Measurements from ENCODE around the gene MPDZ.

MPDZ gene

DNA sequence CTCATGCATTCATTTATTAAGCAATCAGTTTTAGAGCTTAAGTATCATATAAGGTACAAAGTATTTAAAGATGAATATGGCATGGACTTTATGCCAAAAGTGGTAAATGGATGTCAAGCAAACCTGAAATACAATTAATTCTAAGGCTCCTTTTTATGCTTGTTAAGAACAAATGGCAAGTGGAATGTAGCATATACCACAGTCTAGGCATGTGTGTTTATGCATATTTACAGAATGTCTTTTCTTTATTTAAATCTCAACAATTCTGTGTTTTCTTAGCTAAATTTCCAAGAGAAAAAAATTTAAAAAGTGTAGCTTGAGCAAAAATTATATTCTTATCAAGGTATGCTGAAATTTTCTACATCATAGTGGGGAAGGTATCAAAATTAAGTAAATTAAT lies 39.8 kb downstream of the MPDZ start:
- H3K79me2 ChIP-seq (ENCODE audit: insufficient read depth, low read length) = no peaks in the 10 kb centered on the region
- H3K27ac ChIP-seq (ENCODE audit: low read depth, low read length) = no peak overlapping the region
- no peaks in the 10 kb centered on the region for H4K20me1 ChIP-seq (ENCODE audit: low read depth, low read length)
- no peak overlapping the region for H3K4me2 ChIP-seq (ENCODE audit: low read depth, low read length, poor library complexity, severe bottlenecking)
- no peaks in the 10 kb centered on the region for H3K36me3 ChIP-seq (ENCODE audit: low read length)
- no peaks in the 10 kb centered on the region for H3K9me3 ChIP-seq (ENCODE audit: insufficient read depth, low read length)
- no peak overlapping the region for H2AFZ ChIP-seq (ENCODE audit: low read depth, low read length, severe bottlenecking)
- H3K27me3 ChIP-seq (ENCODE audit: low read length) = no peaks in the 10 kb centered on the region
- no peaks in the 10 kb centered on the region; the same call in 1 of the 2 replicates for H3K9me2 ChIP-seq (replicated peaks; ENCODE audit: insufficient read depth, low read length)
- H3K9ac ChIP-seq (ENCODE audit: low read length) = no peak overlapping the region
- TF ChIP-seq, protein P1, sequence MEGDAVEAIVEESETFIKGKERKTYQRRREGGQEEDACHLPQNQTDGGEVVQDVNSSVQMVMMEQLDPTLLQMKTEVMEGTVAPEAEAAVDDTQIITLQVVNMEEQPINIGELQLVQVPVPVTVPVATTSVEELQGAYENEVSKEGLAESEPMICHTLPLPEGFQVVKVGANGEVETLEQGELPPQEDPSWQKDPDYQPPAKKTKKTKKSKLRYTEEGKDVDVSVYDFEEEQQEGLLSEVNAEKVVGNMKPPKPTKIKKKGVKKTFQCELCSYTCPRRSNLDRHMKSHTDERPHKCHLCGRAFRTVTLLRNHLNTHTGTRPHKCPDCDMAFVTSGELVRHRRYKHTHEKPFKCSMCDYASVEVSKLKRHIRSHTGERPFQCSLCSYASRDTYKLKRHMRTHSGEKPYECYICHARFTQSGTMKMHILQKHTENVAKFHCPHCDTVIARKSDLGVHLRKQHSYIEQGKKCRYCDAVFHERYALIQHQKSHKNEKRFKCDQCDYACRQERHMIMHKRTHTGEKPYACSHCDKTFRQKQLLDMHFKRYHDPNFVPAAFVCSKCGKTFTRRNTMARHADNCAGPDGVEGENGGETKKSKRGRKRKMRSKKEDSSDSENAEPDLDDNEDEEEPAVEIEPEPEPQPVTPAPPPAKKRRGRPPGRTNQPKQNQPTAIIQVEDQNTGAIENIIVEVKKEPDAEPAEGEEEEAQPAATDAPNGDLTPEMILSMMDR (IDR thresholded peaks at IDR 0.05; ENCODE audit: insufficient read depth, low read length, poor library complexity, severe bottlenecking) = no peak
- TF ChIP-seq EZH2phosphoT487 (conservative IDR thresholded peaks at IDR 0.05; ENCODE audit: low read length) = no peak
- no peak overlapping the region for H3K4me3 ChIP-seq (ENCODE audit: insufficient read depth, low read length, poor library complexity, severe bottlenecking)
- no peaks in the 10 kb centered on the region for H3F3A ChIP-seq (ENCODE audit: insufficient read depth)

GRCh38 chr9:13239208-13239607 lies 40.3 kb downstream of the MPDZ start:
- H3K4me2 ChIP-seq (ENCODE audit: low read depth, low read length, poor library complexity, severe bottlenecking) = no peak overlapping the region
- no peak overlapping the region for H3K9ac ChIP-seq (ENCODE audit: low read length)
- no peak overlapping the region for H3K4me3 ChIP-seq (ENCODE audit: insufficient read depth, low read length, poor library complexity, severe bottlenecking)
- no peaks in the 10 kb centered on the region; the same call in 1 of the 2 replicates for H3K9me2 ChIP-seq (replicated peaks; ENCODE audit: insufficient read depth, low read length)
- no peak overlapping the region for H2AFZ ChIP-seq (ENCODE audit: low read depth, low read length, severe bottlenecking)
- no peaks in the 10 kb centered on the region for H4K20me1 ChIP-seq (ENCODE audit: low read depth, low read length)
- H3K27ac ChIP-seq (ENCODE audit: low read depth, low read length) = no peak overlapping the region
- H3F3A ChIP-seq (ENCODE audit: insufficient read depth) = no peaks in the 10 kb centered on the region
- H3K9me3 ChIP-seq (ENCODE audit: insufficient read depth, low read length) = no peaks in the 10 kb centered on the region
- H3K27me3 ChIP-seq (ENCODE audit: low read length) = no peaks in the 10 kb centered on the region
- no peaks in the 10 kb centered on the region for H3K36me3 ChIP-seq (ENCODE audit: low read length)
- no peaks in the 10 kb centered on the region for H3K79me2 ChIP-seq (ENCODE audit: insufficient read depth, low read length)
- TF ChIP-seq, protein P1 (IDR thresholded peaks at IDR 0.05; ENCODE audit: insufficient read depth, low read length, poor library complexity, severe bottlenecking) = no peak
- no peak for TF ChIP-seq EZH2phosphoT487 (conservative IDR thresholded peaks at IDR 0.05; ENCODE audit: low read length)

GRCh38 chr9:13234932-13235331 lies 44.6 kb downstream of the MPDZ start:
- H4K20me1 ChIP-seq (ENCODE audit: low read depth, low read length) = no peaks in the 10 kb centered on the region
- H3K36me3 ChIP-seq (ENCODE audit: low read length) = no peaks in the 10 kb centered on the region
- no peak overlapping the region for H3K9ac ChIP-seq (ENCODE audit: low read length)
- H3K27ac ChIP-seq (ENCODE audit: low read depth, low read length) = no peak overlapping the region
- no peak for TF ChIP-seq EZH2phosphoT487 (conservative IDR thresholded peaks at IDR 0.05; ENCODE audit: low read length)
- TF ChIP-seq, protein P1 (IDR thresholded peaks at IDR 0.05; ENCODE audit: insufficient read depth, low read length, poor library complexity, severe bottlenecking) = no peak
- no peaks in the 10 kb centered on the region for H3K27me3 ChIP-seq (ENCODE audit: low read length)
- H3K4me3 ChIP-seq (ENCODE audit: insufficient read depth, low read length, poor library complexity, severe bottlenecking) = no peak overlapping the region
- no peak overlapping the region for H2AFZ ChIP-seq (ENCODE audit: low read depth, low read length, severe bottlenecking)
- no peaks in the 10 kb centered on the region for H3F3A ChIP-seq (ENCODE audit: insufficient read depth)
- no peaks in the 10 kb centered on the region for H3K9me3 ChIP-seq (ENCODE audit: insufficient read depth, low read length)
- H3K9me2 ChIP-seq (replicated peaks; ENCODE audit: insufficient read depth, low read length) = peaks cover 3% of the 10 kb centered on the region; the same call in 1 of the 2 replicates
- H3K4me2 ChIP-seq (ENCODE audit: low read depth, low read length, poor library complexity, severe bottlenecking) = no peak overlapping the region
- H3K79me2 ChIP-seq (ENCODE audit: insufficient read depth, low read length) = no peaks in the 10 kb centered on the region

Measured in SU-DHL-6 (cell line).